HEK293 (cell line): ENCODE measurements around the gene IRAK2.

Experiments used
- CTCF ChIA-PET: fragments of 350-600 bp; formaldehyde crosslinking; extraction: SDS; loops from one replicate; lab custom pipeline; 2021; ENCODE audit warnings: antibody characterized with exemption; lab: Yijun Ruan, JAX
- POLR2A ChIA-PET: fragments of 300-600 bp; formaldehyde crosslinking; extraction: SDS; loops from one replicate; lab custom pipeline; 2020; ENCODE audit warnings: antibody characterized with exemption, inconsistent platforms; lab: Yijun Ruan, JAX
- H3K27ac ChIP-seq: fragments of 200-500 bp; sonication (Bioruptor generic); 2 replicates; pipeline ENCODE4 v1.5.1; 2014; ENCODE audit warnings: low read depth, low read length, control low read depth, inconsistent platforms; ENCODE audit errors: extremely low read depth
- H3K36me3 ChIP-seq, 2 experiments: fragments of 200-500 bp in 1 of 2; sonication (Bioruptor generic) in 1 of 2; 1 replicate in 1 of 2; 2 replicates in 1 of 2; pipeline ENCODE4 v1.5.1; 2014 to 2017; ENCODE audit warnings: inconsistent platforms in 2 of 2, low read length in 2 of 2; ENCODE audit not compliant: control insufficient read depth in 2 of 2, insufficient read depth in 1 of 2
- H3K4me1 ChIP-seq: fragments of 200-500 bp; sonication (Bioruptor generic); 2 replicates; pipeline ENCODE4 v1.5.1; 2014; ENCODE audit warnings: mild to moderate bottlenecking, low read length, inconsistent platforms; ENCODE audit not compliant: control insufficient read depth, insufficient read depth
- H3K4me3 ChIP-seq: 2 replicates; pipeline ENCODE4 v1.5.1; 2011; ENCODE audit warnings: low read depth, mild to moderate bottlenecking, control low read depth, low read length, moderate library complexity
- H3K9me3 ChIP-seq: fragments of 200-500 bp; sonication (Bioruptor generic); 2 replicates; pipeline ENCODE4 v1.5.1; 2014; ENCODE audit warnings: low read depth, low read length, inconsistent platforms; ENCODE audit not compliant: control insufficient read depth, insufficient read depth
- EGR2 ChIP-seq: fragments of 450-650 bp; formaldehyde crosslinking; IDR thresholded peaks from 2 replicates; pipeline ENCODE4 v1.5.1; 2016; ENCODE audit warnings: low read depth, missing biosample characterization, missing genetic modification characterization
- HIC1 ChIP-seq: fragments of 450-650 bp; formaldehyde crosslinking; IDR thresholded peaks from 2 replicates; pipeline ENCODE4 v1.5.1; 2016; ENCODE audit warnings: missing biosample characterization, missing genetic modification characterization
- KLF16 ChIP-seq: fragments of 450-650 bp; formaldehyde crosslinking; IDR thresholded peaks from 2 replicates; pipeline ENCODE4 v1.5.1; 2017; ENCODE audit warnings: missing biosample characterization, missing genetic modification characterization
- KLF7 ChIP-seq: fragments of 450-650 bp; formaldehyde crosslinking; IDR thresholded peaks from 2 replicates; pipeline ENCODE4 v1.5.1; 2016; ENCODE audit warnings: missing biosample characterization, missing genetic modification characterization, borderline replicate concordance
- MYNN ChIP-seq: fragments of 450-650 bp; formaldehyde crosslinking; IDR thresholded peaks from 2 replicates; pipeline ENCODE4 v1.5.1; 2016; ENCODE audit warnings: missing biosample characterization, missing genetic modification characterization, borderline replicate concordance
- PRDM4 ChIP-seq: fragments of 450-650 bp; formaldehyde crosslinking; IDR thresholded peaks from 2 replicates; pipeline ENCODE4 v1.5.1; 2017; ENCODE audit warnings: missing biosample characterization, missing genetic modification characterization
- ZBTB1 ChIP-seq: fragments of 450-650 bp; formaldehyde crosslinking; IDR thresholded peaks from 2 replicates; pipeline ENCODE4 v1.5.1; 2016; ENCODE audit warnings: missing biosample characterization, missing genetic modification characterization
- ZBTB17 ChIP-seq: fragments of 450-650 bp; formaldehyde crosslinking; IDR thresholded peaks from 2 replicates; pipeline ENCODE4 v1.5.1; 2016; ENCODE audit warnings: missing biosample characterization, missing genetic modification characterization
- ZBTB48 ChIP-seq: fragments of 450-650 bp; formaldehyde crosslinking; IDR thresholded peaks from 2 replicates; pipeline ENCODE4 v1.5.1; 2016; ENCODE audit warnings: missing biosample characterization, missing genetic modification characterization
- ZBTB7A ChIP-seq: fragments of 450-650 bp; formaldehyde crosslinking; IDR thresholded peaks from 2 replicates; pipeline ENCODE4 v1.5.1; 2016; ENCODE audit warnings: low read depth, missing biosample characterization, missing genetic modification characterization
- ZEB2 ChIP-seq: fragments of 450-650 bp; formaldehyde crosslinking; IDR thresholded peaks from 2 replicates; pipeline ENCODE4 v1.5.1; 2016; ENCODE audit warnings: missing biosample characterization, missing genetic modification characterization
- ZFHX2 ChIP-seq: fragments of 450-650 bp; formaldehyde crosslinking; conservative IDR thresholded peaks from 2 replicates; pipeline ENCODE4 v1.5.1; 2016; ENCODE audit warnings: missing biosample characterization, missing genetic modification characterization
- ZFP37 ChIP-seq: fragments of 450-650 bp; formaldehyde crosslinking; IDR thresholded peaks from 2 replicates; pipeline ENCODE4 v1.5.1; 2016; ENCODE audit warnings: missing biosample characterization, missing genetic modification characterization
- ZFP41 ChIP-seq: fragments of 450-650 bp; formaldehyde crosslinking; IDR thresholded peaks from 2 replicates; pipeline ENCODE4 v1.5.1; 2016; ENCODE audit warnings: missing biosample characterization, missing genetic modification characterization, borderline replicate concordance
- ZNF112 ChIP-seq: fragments of 450-650 bp; formaldehyde crosslinking; IDR thresholded peaks from 2 replicates; pipeline ENCODE4 v1.5.0; 2017; ENCODE audit warnings: missing biosample characterization, missing genetic modification characterization
- ZNF121 ChIP-seq: fragments of 450-650 bp; formaldehyde crosslinking; IDR thresholded peaks from 2 replicates; pipeline ENCODE4 v1.5.1; 2016; ENCODE audit warnings: missing biosample characterization, missing genetic modification characterization
- ZNF132 ChIP-seq: fragments of 450-650 bp; formaldehyde crosslinking; IDR thresholded peaks from 2 replicates; pipeline ENCODE4 v1.5.1; 2017; ENCODE audit warnings: missing biosample characterization, missing genetic modification characterization, borderline replicate concordance
- ZNF140 ChIP-seq: fragments of 450-650 bp; formaldehyde crosslinking; IDR thresholded peaks from 2 replicates; pipeline ENCODE4 v1.5.1; 2016; ENCODE audit warnings: missing biosample characterization, missing genetic modification characterization
- ZNF157 ChIP-seq: fragments of 450-650 bp; formaldehyde crosslinking; IDR thresholded peaks from 2 replicates; pipeline ENCODE4 v1.5.1; 2016; ENCODE audit warnings: missing biosample characterization, missing genetic modification characterization
- ZNF214 ChIP-seq: fragments of 450-650 bp; formaldehyde crosslinking; IDR thresholded peaks from 2 replicates; pipeline ENCODE4 v1.5.1; 2017; ENCODE audit warnings: missing biosample characterization, mild to moderate bottlenecking, missing genetic modification characterization, borderline replicate concordance
- ZNF23 ChIP-seq: fragments of 450-650 bp; formaldehyde crosslinking; IDR thresholded peaks from 2 replicates; pipeline ENCODE4 v1.5.1; 2016; ENCODE audit warnings: missing biosample characterization, missing genetic modification characterization, borderline replicate concordance
- ZNF404 ChIP-seq: fragments of 450-650 bp; formaldehyde crosslinking; IDR thresholded peaks from 2 replicates; pipeline ENCODE4 v1.5.1; 2017; ENCODE audit warnings: missing biosample characterization, missing genetic modification characterization
- ZNF501 ChIP-seq: fragments of 450-650 bp; formaldehyde crosslinking; IDR thresholded peaks from 2 replicates; pipeline ENCODE4 v1.5.1; 2016; ENCODE audit warnings: missing biosample characterization, missing genetic modification characterization
- ZNF529 ChIP-seq: fragments of 450-650 bp; formaldehyde crosslinking; IDR thresholded peaks from 2 replicates; pipeline ENCODE4 v1.5.1; 2017; ENCODE audit warnings: missing genetic modification characterization, missing biosample characterization; ENCODE audit not compliant: insufficient replicate concordance
- ZNF544 ChIP-seq: fragments of 450-650 bp; formaldehyde crosslinking; IDR thresholded peaks from 2 replicates; pipeline ENCODE4 v1.5.0; 2017; ENCODE audit warnings: missing biosample characterization, missing genetic modification characterization
- ZNF548 ChIP-seq: fragments of 450-650 bp; formaldehyde crosslinking; IDR thresholded peaks from 2 replicates; pipeline ENCODE4 v1.5.1; 2016; ENCODE audit warnings: missing biosample characterization, missing genetic modification characterization
- ZNF558 ChIP-seq: fragments of 450-650 bp; formaldehyde crosslinking; IDR thresholded peaks from 2 replicates; pipeline ENCODE4 v1.5.1; 2016; ENCODE audit warnings: missing biosample characterization, missing genetic modification characterization
- ZNF621 ChIP-seq: fragments of 450-650 bp; formaldehyde crosslinking; IDR thresholded peaks from 2 replicates; pipeline ENCODE4 v1.5.1; 2017; ENCODE audit warnings: missing biosample characterization, missing genetic modification characterization
- TF ChIP-seq, protein P1 (sequence below): fragments of 450-650 bp; formaldehyde crosslinking; IDR thresholded peaks from 2 replicates; pipeline ENCODE4 v1.5.1; 2016; ENCODE audit warnings: missing biosample characterization, missing genetic modification characterization

Gene IRAK2

GRCh38 chr3:10280177-10280529 is 115.4 kb downstream of the IRAK2 start:
- Histone ChIP-seq H3K36me3 (peaks cover 13 to 87% of the 10 kb centered on the region in 2 experiments), H3K9me3 (no peaks in the 10 kb centered on the region), H3K4me1 (no peaks in the 10 kb centered on the region), H3K27ac (no peak overlapping the region), H3K4me3 (no peak overlapping the region)
- no peak for TF ChIP-seq ZNF23 (tag by site-specific recombination)
- no peak for TF ChIP-seq ZNF112
- TF ChIP-seq ZNF544 (tag by site-specific recombination) = no peak
- TF ChIP-seq KLF16 (tag by site-specific recombination) = no peak
- no peak for TF ChIP-seq ZNF214 (tag by site-specific recombination)
- no peak for TF ChIP-seq ZBTB17 (tag by site-specific recombination)
- no peak for TF ChIP-seq ZFP37
- CTCF ChIA-PET = no interaction called here
- POLR2A ChIA-PET = no interaction called here

- POLR2A ChIA-PET = no interaction called here
- CTCF ChIA-PET = interaction anchor here (0.6 to 0.9 kb wide), 2 partner anchors 16 to 229 kb away, joined by 3 to 4 read pairs; no protein-coding TSS in a partner anchor
- H3K9me3 ChIP-seq = no peaks in the 10 kb centered on the region
- no peak for TF ChIP-seq ZNF132
- no peak for TF ChIP-seq ZBTB7A (tag by site-specific recombination)
- no peak for TF ChIP-seq ZNF621 (tag by site-specific recombination)
- TF ChIP-seq ZNF121 (tag by site-specific recombination) = no peak
- no peak for TF ChIP-seq ZEB2 (tag by site-specific recombination)
- no peak for TF ChIP-seq ZNF501 (tag by site-specific recombination)
- TF ChIP-seq HIC1 (tag by site-specific recombination) = no peak
- no peak for TF ChIP-seq KLF7 (tag by site-specific recombination)
- TF ChIP-seq ZNF140 = no peak
- TF ChIP-seq ZNF404 (tag by site-specific recombination) = no peak
- no peak for TF ChIP-seq ZNF558 (tag by site-specific recombination)
- no peak overlapping the region for H3K4me3 ChIP-seq
- H3K36me3 ChIP-seq = peaks cover 13 to 88% of the 10 kb centered on the region in 2 experiments
- no peaks in the 10 kb centered on the region for H3K4me1 ChIP-seq
- H3K27ac ChIP-seq = no peak overlapping the region
Measured at GRCh38 chr3:10280571-10280970, 115.9 kb downstream of the IRAK2 start.

DNA sequence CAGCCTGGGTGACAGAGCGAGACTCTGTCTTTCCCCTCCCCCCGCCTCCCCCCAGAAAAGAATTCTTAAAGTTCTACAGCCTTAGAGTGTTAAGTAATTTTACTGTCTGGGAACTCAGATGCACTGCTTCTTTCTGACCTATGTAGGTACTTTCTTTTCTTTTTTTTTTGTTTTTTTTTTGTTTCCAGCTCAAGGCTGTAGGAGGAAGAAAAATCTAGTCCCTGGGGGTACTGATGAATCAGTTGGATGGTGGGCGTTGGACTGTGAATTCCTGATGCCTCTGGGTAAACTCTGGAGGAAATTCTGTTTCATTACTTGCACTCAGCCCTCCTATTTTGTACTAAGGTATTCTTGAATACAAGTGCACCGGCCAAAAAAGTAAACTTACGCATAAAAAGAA is 117.2 kb downstream of the IRAK2 start:
- POLR2A ChIA-PET = interaction anchor here (0.6 kb wide), 1 partner anchor 454 kb away, joined by 5 read pairs; no protein-coding TSS in a partner anchor
- Histone ChIP-seq H3K36me3 (peaks cover 11 to 88% of the 10 kb centered on the region in 2 experiments), H3K4me1 (no peaks in the 10 kb centered on the region), H3K4me3 (no peak overlapping the region), H3K27ac (no peak overlapping the region), H3K9me3 (no peaks in the 10 kb centered on the region)
- TF ChIP-seq ZFHX2 (tag by site-specific recombination) (peak; percentile 66), ZBTB1 (no peak), ZNF529 (tag by site-specific recombination) (no peak), ZFP41 (tag by site-specific recombination) (no peak), ZBTB48 (tag by site-specific recombination) (no peak), PRDM4 (tag by site-specific recombination) (no peak), ZFP37 (no peak), EGR2 (tag by site-specific recombination) (peak; percentile 66), ZNF157 (tag by site-specific recombination) (no peak), ZNF548 (tag by site-specific recombination) (no peak), ZNF132 (no peak), MYNN (tag by site-specific recombination) (no peak)
- TF ChIP-seq, protein P1, sequence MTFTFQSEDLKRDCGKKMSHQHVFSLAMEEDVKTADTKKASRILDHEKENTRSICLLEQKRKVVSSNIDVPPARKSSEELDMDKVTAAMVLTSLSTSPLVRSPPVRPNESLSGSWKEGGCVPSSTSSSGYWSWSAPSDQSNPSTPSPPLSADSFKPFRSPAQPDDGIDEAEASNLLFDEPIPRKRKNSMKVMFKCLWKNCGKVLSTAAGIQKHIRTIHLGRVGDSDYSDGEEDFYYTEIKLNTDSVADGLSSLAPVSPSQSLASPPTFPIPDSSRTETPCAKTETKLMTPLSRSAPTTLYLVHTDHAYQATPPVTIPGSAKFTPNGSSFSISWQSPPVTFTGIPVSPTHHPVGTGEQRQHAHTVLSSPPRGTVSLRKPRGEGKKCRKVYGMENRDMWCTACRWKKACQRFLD = no peak
- CTCF ChIA-PET = no interaction called here
